ENCODE measurements around the gene KMT5C.

KMT5C gene

DNA sequence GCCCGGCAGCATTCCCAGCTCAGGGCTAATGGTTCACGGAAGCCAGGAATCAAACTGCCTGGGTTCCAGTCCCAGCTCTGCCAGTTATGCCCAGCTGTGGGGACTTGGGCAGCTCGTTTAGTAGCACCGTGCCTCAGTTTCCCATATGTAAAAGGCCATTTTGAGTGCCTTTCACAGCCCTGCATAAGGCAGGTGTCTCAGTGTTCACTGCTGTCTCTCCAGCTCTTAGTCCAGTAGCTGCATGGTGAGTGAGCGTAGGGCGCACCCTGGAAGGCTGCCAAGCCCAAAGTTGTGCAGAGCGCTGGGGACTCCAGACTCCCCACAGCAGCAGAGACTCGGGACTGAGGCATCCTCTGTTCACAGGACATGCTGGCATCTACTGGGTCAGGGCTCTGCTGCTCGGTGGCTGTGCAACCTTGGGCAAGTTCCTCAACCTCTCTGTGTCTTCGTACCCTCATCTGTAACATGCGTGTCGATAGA, 51.6 kb downstream of the KMT5C start:
- no peak overlapping the region for H3K4me3 ChIP-seq (ENCODE audit: low read length)
- TF ChIP-seq, protein P1, sequence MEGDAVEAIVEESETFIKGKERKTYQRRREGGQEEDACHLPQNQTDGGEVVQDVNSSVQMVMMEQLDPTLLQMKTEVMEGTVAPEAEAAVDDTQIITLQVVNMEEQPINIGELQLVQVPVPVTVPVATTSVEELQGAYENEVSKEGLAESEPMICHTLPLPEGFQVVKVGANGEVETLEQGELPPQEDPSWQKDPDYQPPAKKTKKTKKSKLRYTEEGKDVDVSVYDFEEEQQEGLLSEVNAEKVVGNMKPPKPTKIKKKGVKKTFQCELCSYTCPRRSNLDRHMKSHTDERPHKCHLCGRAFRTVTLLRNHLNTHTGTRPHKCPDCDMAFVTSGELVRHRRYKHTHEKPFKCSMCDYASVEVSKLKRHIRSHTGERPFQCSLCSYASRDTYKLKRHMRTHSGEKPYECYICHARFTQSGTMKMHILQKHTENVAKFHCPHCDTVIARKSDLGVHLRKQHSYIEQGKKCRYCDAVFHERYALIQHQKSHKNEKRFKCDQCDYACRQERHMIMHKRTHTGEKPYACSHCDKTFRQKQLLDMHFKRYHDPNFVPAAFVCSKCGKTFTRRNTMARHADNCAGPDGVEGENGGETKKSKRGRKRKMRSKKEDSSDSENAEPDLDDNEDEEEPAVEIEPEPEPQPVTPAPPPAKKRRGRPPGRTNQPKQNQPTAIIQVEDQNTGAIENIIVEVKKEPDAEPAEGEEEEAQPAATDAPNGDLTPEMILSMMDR (conservative IDR thresholded peaks at IDR 0.05; ENCODE audit: low read depth, low read length): no peak
- no peak for DNase-seq (ENCODE audit: low read depth)

DNA sequence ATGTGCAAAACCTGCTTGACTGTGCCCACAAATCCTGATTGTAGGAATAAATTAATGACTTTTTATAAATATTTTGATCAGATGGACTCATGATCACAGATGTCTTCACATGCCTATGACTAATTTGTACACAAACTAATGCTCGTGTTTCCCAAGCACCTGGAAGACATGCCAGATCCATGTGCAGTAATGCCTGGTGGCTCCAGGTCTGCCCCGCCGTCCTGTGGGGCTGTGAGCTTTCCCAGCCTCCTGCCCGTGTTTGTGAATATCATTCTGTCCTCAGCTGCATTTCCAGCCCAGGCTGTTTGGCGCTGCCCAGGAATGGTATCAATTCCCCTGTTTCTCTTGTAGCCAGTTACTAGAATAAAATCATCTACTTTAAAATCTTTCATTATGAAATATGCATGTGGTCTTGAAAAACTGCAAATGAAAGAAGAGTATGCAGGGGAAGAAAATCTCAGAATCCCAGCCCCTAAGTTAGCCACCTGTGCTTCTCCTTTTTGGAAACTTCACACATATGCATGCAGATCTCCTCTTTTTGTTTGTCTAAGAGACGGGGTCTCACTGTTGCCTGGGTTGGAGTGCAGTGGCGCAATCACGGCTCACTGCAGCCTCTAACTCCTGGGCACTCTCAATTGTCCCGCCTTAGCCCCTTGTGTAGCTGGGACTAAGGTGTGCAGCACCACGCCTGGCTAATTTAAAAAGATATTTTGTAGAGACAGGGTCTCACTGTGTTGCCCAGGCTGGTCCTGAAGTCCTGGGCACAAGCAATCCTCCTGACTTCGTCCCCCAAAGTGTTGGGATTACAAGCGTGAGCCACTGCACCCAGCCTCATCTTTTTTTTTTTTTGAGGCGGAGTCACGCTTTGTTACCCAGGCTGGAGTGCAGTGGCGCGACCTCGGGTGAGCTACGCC, 52.3 kb downstream of the KMT5C start:
- no peak overlapping the region for H3K4me3 ChIP-seq (ENCODE audit: low read length)
- TF ChIP-seq, protein P1 (conservative IDR thresholded peaks at IDR 0.05; ENCODE audit: low read depth, low read length): no peak

DNA sequence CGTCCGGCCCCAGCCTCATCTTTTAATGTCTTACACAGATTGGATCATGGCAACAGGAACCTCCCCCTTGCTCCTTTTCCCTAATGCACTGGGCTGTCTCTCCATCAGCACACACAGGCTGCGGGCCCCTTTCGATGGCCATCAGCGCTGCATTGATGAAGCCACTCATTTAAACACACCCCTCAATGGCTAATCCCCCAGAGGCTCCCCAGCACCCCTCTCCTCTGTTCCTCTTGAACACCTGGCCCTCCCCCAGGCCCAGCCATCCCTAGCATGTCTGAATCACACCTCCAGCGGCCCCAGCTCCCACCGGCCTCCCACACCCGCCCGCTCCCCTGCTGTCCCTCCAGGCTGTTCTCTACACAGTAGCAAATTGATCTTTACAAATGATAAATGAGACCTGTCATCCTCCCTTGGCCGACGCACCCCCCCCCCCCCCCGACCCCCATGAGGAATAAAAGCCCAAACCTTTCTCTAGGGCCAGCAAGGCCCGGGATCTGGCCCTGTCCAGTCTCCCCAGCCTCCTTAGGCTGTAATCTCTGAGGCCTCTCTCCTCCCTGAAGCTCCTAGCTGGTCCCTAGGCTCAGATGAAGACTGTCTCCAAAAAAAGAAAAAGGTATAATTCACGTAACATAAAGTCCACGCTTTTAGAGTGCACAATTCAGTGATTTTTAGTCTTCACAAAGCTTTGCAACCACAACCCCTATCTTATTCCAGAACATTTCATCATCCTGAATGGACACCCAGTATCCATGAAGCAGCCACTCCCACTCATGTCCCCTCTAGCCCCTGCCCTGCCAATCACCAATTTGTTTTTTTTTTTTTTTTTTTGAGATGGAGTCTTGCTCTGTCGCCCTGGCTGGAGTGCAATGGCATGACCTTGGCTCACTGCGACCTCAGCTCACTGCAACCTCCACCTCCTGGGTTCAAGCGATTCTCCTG, 53.4 kb downstream of the KMT5C start:
- no peak for DNase-seq (ENCODE audit: low read depth)
- TF ChIP-seq, protein P1 (conservative IDR thresholded peaks at IDR 0.05; ENCODE audit: low read depth, low read length): no peak
- no peak overlapping the region for H3K4me3 ChIP-seq (ENCODE audit: low read length)

More for the DNA sequence above, 52.3 kb downstream of the KMT5C start:
- no peak for DNase-seq (ENCODE audit: low read depth)
